ENCODE measurements around the gene NTN1. TPM values are rescaled to one million over a fixed set of nuclear protein-coding genes. Genes with fewer than 3 reads are reported as not detected.

The NTN1 gene
- total RNA-seq, 1 experiment from 2014 or later: 1.2 TPM

DNA sequence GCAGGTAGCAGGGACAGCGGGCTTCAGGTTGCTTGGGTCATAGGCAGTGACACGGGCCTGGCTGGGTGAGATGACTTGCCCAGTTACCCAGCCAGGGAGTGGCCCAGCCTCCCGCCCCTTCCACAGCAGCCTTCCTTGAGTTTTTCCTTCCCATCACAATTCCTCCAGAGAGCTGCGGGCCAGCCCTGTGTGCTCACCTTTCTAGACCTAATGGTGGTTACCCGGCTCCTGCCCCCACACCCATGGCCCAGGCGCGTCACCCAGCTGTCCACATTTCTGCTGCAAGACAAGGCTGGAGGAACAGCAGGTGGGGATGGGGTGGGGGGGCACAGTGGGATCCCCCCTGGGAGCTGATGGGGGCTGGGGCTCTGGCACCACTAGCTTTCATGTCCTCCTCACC, 203.2 kb downstream of the NTN1 start:
- H3K9me3 Mint-ChIP-seq: no peaks in the 10 kb centered on the region
- no peaks in the 10 kb centered on the region for H3K9me3 ChIP-seq (ENCODE audit: control insufficient read depth, low read depth, low read length)
- H2BK15ac ChIP-seq (ENCODE audit: low read depth, low read length): no peak overlapping the region
- H2BK120ac ChIP-seq (ENCODE audit: low read depth, low read length, poor library complexity, severe bottlenecking): no peak overlapping the region
- peaks cover 6% of the 10 kb centered on the region for H4K20me1 ChIP-seq (ENCODE audit: control insufficient read depth, insufficient read depth, insufficient read length)
- H3K14ac ChIP-seq (ENCODE audit: insufficient read depth, low read length): no peak overlapping the region
- H3K18ac ChIP-seq (ENCODE audit: insufficient read length, low read depth, low read length): no peak overlapping the region
- no peak overlapping the region for H3K4ac ChIP-seq (ENCODE audit: low read depth, low read length)
- H3K4me2 ChIP-seq (ENCODE audit: insufficient read depth, insufficient read length, low read length): no peak overlapping the region
- H2BK12ac ChIP-seq (ENCODE audit: insufficient read length, low read depth, low read length): no peak overlapping the region
- H4K5ac ChIP-seq (ENCODE audit: insufficient read length, low read depth, low read length): no peak overlapping the region
- no peak overlapping the region for H3K23ac ChIP-seq (ENCODE audit: insufficient read length, low read depth, low read length)
- no peak overlapping the region for H3K27ac ChIP-seq (ENCODE audit: insufficient read length, low read depth, low read length)
- no peak for DNase-seq
- H3K9ac ChIP-seq (ENCODE audit: extremely low read depth, insufficient read length, low read length): no peak overlapping the region
- H3K56ac ChIP-seq (ENCODE audit: insufficient read length, low read depth, low read length): no peak overlapping the region
- no peaks in the 10 kb centered on the region for H3K79me2 ChIP-seq (ENCODE audit: insufficient read depth, low read length)
- H3K27me3 Mint-ChIP-seq (ENCODE audit: low read depth): no peaks in the 10 kb centered on the region; the same call in 1 of the 2 replicates
- no peak overlapping the region for H2AK5ac ChIP-seq (ENCODE audit: insufficient read length, low read length)
- TF ChIP-seq, protein P1, sequence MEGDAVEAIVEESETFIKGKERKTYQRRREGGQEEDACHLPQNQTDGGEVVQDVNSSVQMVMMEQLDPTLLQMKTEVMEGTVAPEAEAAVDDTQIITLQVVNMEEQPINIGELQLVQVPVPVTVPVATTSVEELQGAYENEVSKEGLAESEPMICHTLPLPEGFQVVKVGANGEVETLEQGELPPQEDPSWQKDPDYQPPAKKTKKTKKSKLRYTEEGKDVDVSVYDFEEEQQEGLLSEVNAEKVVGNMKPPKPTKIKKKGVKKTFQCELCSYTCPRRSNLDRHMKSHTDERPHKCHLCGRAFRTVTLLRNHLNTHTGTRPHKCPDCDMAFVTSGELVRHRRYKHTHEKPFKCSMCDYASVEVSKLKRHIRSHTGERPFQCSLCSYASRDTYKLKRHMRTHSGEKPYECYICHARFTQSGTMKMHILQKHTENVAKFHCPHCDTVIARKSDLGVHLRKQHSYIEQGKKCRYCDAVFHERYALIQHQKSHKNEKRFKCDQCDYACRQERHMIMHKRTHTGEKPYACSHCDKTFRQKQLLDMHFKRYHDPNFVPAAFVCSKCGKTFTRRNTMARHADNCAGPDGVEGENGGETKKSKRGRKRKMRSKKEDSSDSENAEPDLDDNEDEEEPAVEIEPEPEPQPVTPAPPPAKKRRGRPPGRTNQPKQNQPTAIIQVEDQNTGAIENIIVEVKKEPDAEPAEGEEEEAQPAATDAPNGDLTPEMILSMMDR (conservative IDR thresholded peaks at IDR 0.05): no peak
- no peaks in the 10 kb centered on the region for H3K27me3 ChIP-seq (ENCODE audit: insufficient read depth, low read length)
- H2AFZ ChIP-seq (ENCODE audit: low read length): no peak overlapping the region
- no peak overlapping the region for H4K91ac ChIP-seq (ENCODE audit: insufficient read length, low read depth, low read length)
- peaks cover 24% of the 10 kb centered on the region in 2 experiments for H3K4me1 Mint-ChIP-seq
- H3K79me1 ChIP-seq (ENCODE audit: insufficient read depth, low read depth, low read length, poor library complexity, severe bottlenecking): no peaks in the 10 kb centered on the region
- H3K36me3 Mint-ChIP-seq (ENCODE audit: insufficient read depth in 1 of 3, low read depth in 3 of 3): no peaks in the 10 kb centered on the region
- H2BK20ac ChIP-seq (ENCODE audit: low read depth, low read length, poor library complexity, severe bottlenecking): no peak overlapping the region
- no peak overlapping the region for H4K8ac ChIP-seq (replicated peaks; ENCODE audit: insufficient read length, low read depth, low read length)
- H3K4me1 ChIP-seq (ENCODE audit: insufficient read depth, low read length): no peaks in the 10 kb centered on the region; the same call in 1 of the 2 replicates
- no CpG with 5 or more reads among the region's 7 CpGs for WGBS (ENCODE audit: extremely low coverage, insufficient read length, low lambda C conversion rate)
- no peak overlapping the region for H3K27ac Mint-ChIP-seq
- H3T11ph ChIP-seq (ENCODE audit: low read length): no peak overlapping the region
- H3K23me2 ChIP-seq (ENCODE audit: insufficient read length, low read depth, low read length, poor library complexity, severe bottlenecking): no peaks in the 10 kb centered on the region
- H2BK5ac ChIP-seq (ENCODE audit: insufficient read length, low read length): no peak overlapping the region
- H3K4me3 Mint-ChIP-seq: no peak overlapping the region
